Measurements from ENCODE around the gene RPF1. TPM values are rescaled to one million over a fixed set of nuclear protein-coding genes. Genes with fewer than 3 reads are reported as not detected.
A peak's percentile ranks its signal among the peaks of the same experiment; 100 is the strongest.
"Not testable (repeated sequence)": the region's sequence is repeated elsewhere in the genome, so short reads cannot be mapped to it uniquely, and the experiment has no call there.

Gene RPF1
- total and polyA plus RNA-seq, 2 of the 8 experiments (the other 6 are each of a cell fraction or from before 2014, with no cell fraction given): 18.7 to 41.8 TPM

GRCh38 chr1:84442256-84442655 lies 36.8 kb upstream of the RPF1 start (continued):
- TF ChIP-seq ATF2 (IDR thresholded peaks at IDR 0.05; ENCODE audit: low read length) (no peak), CTCF (IDR thresholded peaks at IDR 0.05; ENCODE audit: control extremely low read depth in 1 of 3, insufficient read depth in 1 of 3, low read depth in 1 of 3, low read length in 3 of 3) (peak in 1 of 3 experiments; percentile 11; a peak in 1 of 4 replicates)

- H3K9ac ChIP-seq (replicated peaks in 1 of 4; ENCODE audit: extremely low read depth in 1 of 4, low read depth in 3 of 4, low read length in 3 of 4); FAIRE-seq; H4K8ac ChIP-seq (ENCODE audit: extremely low read depth, insufficient read depth, low read length); H3K4me1 ChIP-seq (replicated peaks in 1 of 4; ENCODE audit: control insufficient read depth in 3 of 4, insufficient read depth in 4 of 4, low read length in 3 of 4); H3K79me2 ChIP-seq (ENCODE audit: control insufficient read depth in 1 of 2, insufficient read depth in 2 of 2, low read length in 2 of 2); H2BK20ac ChIP-seq (ENCODE audit: low read length); H3K79me1 ChIP-seq (ENCODE audit: low read depth, low read length); H2AFZ ChIP-seq (ENCODE audit: low read length); H4K91ac ChIP-seq (replicated peaks; ENCODE audit: insufficient read length, low read length); H3K23ac ChIP-seq (ENCODE audit: insufficient read length); H2BK5ac ChIP-seq (ENCODE audit: low read depth, low read length); H3K4ac ChIP-seq (replicated peaks; ENCODE audit: insufficient read length, low read depth, low read length); H2AK5ac ChIP-seq (ENCODE audit: low read depth, low read length); POLR2A ChIA-PET (ENCODE audit: partially characterized antibody); H3K14ac ChIP-seq (ENCODE audit: insufficient read length); H3K18ac ChIP-seq (ENCODE audit: extremely low read depth, low read length); H2BK120ac ChIP-seq (replicated peaks; ENCODE audit: low read depth, low read length); H3K9me3 ChIP-seq (ENCODE audit: insufficient read depth in 2 of 2, low read depth in 1 of 2, low read length in 1 of 2); DNase-seq (ENCODE audit: low read depth in 1 of 2, low spot score in 2 of 2); H2BK12ac ChIP-seq (ENCODE audit: low read depth, low read length); H2BK15ac ChIP-seq (ENCODE audit: low read length); H3K36me3 ChIP-seq (ENCODE audit: control insufficient read depth in 2 of 4, insufficient read depth in 4 of 4, low read length in 3 of 4); H3K27me3 ChIP-seq (replicated peaks in 1 of 4; ENCODE audit: control insufficient read depth in 3 of 4, extremely low read depth in 1 of 4, insufficient read depth in 3 of 4, low read length in 3 of 4); H3K27ac ChIP-seq (ENCODE audit: low read depth, low read length); H3K23me2 ChIP-seq (ENCODE audit: low read depth, low read length); H4K20me1 ChIP-seq (replicated peaks in 1 of 2; ENCODE audit: control insufficient read depth in 1 of 2, insufficient read depth in 2 of 2, low read length in 2 of 2); H3K4me2 ChIP-seq (ENCODE audit: insufficient read depth in 1 of 2, low read depth in 2 of 2, low read length in 2 of 2); H3K4me3 ChIP-seq (ENCODE audit: extremely low read depth in 1 of 4, insufficient read depth in 2 of 4, low read depth in 3 of 4, low read length in 4 of 4); H3K56ac ChIP-seq (replicated peaks; ENCODE audit: insufficient read length, low read depth, low read length); H4K5ac ChIP-seq (ENCODE audit: insufficient read length, low read depth, low read length): not testable (repeated sequence)
- CTCF ChIA-PET (ENCODE audit: partially characterized antibody): interaction anchor here (0.6 to 1.6 kb wide), 11 partner anchors 10 to 329 kb away, joined by 3 to 6 read pairs (median 3); no protein-coding TSS in a partner anchor
- 99% methylated on average over 7 of the region's 7 CpGs; no CpG with 5 or more reads in 1 of the 2 experiments for WGBS, 2 experiments (ENCODE audit: extremely low coverage in 1 of 2, insufficient coverage in 1 of 2, insufficient read length in 1 of 2, insufficient replicate concordance in 2 of 2, low coverage in 1 of 2, low lambda C conversion rate in 2 of 2, missing lambda C conversion rate in 1 of 2)
Measured at GRCh38 chr1:84442747-84443646, 36.1 kb upstream of the RPF1 start.
